GM21825 (cell line): ENCODE data around the gene BICC1.

Experiments
- ATAC-seq: cut with Tn5 transposase; IDR thresholded peaks from one replicate; pipeline ENCODE4 v1.9.1; 2021; ENCODE audit warnings: mild to moderate bottlenecking, moderate library complexity; ENCODE audit not compliant: unreplicated experiment

The BICC1 gene

DNA sequence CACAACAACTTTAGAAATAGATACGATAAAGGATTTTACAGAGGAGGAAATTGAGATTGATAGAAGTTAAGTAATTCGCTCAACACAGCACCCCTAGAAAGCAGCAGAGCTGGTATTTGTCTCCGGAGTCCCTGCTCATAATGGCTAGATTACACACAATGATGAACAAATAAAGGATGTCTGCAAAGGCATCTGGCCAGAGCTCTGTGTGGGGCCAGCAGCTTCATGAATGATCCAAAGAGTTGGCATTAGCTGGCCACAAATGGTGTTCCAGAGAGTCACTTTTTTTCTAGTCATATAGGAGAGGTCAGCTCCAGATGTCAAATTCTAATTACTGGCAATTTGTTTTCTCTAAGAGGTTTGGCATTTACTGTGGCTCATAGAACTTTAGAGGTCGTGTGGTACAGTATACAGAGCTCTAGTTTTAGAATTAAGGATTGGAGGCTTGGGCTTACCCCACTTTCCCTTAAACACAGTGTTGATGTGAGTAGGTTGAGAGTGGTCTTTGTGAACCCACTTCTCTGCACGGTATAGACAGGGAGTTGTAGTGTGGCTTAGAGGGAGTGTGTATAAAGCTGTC lies 186.2 kb downstream of the BICC1 start:
- ATAC-seq = no peak

DNA sequence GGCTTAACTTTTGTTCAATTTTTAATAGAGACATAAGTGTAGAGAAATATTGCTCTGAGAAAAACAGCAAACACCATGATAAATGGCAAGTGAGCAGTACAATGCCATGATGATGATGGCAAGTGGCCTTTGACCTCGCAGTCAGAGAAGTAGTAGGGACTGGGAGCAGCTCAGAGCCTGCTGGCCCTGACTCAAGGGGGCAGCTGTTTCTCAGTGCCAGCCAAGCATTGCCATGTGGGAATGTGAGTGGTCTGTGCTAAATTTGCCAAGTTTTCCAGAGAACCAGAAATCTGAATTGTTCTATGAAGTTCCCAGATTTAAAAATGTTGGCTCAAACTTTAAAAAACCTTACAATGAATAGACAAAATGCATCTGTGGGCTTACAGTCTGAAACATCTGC lies 187.9 kb downstream of the BICC1 start:
- no peak for ATAC-seq

DNA sequence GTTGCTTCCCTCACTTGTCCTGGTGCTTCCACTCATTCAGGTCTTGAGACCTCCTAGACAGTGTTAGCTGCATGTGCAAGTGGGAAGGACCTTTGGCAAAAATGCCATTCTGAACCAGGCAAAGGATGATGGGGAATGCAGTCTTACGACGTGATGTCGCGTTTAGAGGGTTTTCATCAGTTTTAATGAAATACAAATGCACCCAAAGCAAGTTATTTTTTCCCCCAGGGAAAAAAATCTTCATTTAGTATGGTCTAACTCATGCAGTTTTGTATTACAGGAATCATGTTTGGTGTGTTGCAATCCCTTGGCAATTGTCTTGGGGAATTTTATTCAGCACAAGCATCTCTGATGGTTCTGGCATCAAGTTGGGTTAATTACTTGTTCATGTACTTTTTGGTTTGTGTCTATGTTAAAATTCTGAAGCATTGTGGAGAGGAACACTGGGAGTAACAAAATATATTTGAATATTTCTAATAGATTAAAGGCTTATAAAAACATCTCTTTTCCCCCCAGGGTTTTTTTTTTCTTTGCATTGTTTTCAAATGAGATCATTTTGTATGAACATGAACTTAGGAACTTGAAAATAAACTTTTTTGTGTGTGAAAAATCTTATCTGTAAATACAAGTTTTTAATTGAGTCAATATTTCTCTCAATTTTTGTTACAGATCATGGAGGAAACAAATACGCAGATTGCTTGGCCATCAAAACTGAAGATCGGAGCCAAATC lies 188.9 kb downstream of the BICC1 start:
- ATAC-seq = no peak

DNA sequence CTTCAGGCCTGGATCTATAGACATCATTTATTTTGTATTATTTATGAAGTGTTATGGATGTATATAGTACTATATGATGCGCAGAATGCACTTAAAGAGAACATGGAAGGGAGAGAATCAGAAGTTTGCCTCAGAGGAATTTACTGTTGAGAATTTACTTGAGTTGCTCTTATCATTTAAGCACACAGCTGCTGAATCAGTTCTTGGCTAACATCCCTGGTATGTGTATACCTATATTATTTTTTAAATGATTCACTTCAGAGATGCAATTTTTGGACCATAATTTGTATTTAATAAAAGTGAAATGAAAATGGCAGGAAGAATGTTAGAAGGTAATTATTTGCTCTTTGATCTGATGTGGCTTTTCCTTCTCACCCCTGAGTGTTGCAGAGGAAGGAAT lies 191.6 kb downstream of the BICC1 start:
- ATAC-seq = no peak

DNA sequence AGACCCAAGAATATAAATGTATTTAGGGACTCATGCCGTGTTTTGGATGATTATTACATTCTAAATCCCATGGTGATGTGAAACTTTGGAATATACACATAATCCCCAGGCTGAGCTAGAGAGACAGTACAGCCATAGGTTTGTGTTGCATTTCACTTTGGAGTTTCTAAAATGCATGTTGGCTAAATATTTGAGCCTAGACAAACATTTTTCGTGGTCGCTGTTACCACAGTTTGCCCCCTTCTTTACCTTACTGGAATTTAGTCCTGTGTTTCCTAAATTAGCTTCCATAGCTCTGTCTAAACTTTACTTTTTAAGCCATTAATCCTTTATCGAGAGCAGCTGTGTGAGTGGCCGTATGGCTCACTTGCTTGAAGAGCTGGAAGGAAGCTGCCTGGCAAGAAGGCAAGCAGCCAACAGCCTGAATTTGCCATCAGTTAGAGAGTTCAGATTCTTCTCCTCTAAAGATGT lies 192.0 kb downstream of the BICC1 start:
- no peak for ATAC-seq

DNA sequence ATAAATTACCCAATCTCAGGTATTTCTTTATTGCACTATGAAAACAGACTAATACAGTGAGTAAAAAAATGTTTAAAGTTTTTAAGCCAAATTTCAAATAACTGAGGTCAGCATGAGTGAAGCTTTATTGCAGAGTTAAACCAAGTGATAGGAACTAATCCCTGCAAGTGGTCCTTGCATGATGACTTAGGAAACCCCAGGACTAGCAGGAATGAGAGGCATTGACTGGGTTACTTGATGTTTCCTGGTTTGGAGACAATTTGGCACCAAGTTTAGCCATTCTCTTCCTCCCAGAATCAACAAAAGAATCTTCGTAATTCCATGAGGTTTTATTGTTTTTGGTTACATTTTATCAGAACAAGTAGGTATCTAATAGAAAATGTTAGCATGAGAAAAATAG lies 194.2 kb downstream of the BICC1 start:
- no peak for ATAC-seq

DNA sequence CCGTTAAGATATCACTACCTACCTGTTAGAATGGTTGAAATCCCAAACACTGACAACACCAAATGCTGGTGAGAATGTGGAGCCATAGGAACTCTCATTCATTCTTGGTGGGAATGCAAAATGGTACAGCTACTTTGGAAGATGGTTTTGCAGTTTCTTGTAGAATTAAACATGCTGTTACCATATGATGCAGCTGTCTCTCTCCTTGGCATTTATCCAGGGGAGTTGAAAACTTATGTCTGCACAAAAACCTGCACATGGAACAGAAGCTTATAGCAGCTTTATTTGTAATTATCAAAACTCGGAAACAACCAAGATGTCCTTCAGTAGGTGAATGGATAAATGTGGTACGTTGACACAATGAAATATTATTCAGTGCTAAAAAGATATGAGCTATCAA lies 199.5 kb downstream of the BICC1 start:
- ATAC-seq = no peak

DNA sequence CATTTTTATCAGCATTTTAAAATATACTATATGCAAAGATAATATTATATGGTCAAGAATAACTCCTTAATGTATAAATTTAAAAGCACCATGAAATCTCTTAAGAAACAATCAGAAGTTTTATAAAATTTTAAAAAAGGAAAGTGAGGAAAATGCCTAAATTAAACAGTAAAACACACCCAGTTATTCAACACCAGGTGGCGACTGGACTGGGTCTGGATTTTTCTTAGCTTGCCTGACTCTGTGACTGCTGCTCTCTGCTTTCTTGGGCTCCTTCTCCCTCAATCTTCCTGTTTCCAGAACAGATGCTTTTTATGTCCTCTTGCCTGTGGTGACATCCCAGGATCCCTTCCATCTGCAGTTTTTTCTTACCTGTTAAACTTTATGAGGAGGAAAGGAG lies 200.3 kb downstream of the BICC1 start:
- ATAC-seq = no peak

DNA sequence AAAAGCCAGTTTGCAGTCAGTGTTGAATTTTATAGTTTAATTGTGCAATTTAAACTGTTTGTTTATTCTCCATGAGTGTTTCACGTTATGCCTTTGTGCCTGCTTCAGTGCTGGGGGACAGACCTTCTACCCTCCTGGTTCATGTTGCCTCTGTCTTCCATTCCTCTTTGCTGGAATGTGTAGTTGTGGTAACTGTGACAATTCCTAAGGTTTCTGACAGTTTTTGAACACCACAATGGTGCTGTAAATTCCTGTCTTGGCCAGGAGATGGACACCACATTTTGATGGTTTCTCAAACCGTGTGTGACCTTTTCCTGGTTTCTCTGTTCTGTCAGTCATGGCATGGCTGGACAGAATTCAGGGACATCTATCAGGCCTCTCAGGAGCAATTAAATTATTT lies 201.7 kb downstream of the BICC1 start:
- no peak for ATAC-seq

DNA sequence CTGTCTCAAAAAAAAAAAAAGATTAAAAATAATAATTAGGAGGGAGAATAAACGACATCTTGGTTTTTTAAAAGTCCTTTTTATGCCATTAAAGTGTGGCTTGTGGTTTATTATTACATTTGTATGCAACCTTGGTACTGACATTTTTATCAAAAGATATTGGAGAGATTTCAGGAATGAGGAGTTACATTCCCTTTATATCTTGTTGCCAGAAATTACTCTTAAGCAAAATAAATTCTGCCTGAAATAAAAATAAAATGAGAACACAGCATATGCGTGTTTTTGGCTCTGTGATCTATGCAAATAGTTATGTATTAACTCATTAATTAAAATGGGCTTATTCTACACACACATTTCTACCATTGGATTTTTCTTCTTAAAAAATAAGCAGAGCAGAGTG lies 202.4 kb downstream of the BICC1 start:
- no peak for ATAC-seq

DNA sequence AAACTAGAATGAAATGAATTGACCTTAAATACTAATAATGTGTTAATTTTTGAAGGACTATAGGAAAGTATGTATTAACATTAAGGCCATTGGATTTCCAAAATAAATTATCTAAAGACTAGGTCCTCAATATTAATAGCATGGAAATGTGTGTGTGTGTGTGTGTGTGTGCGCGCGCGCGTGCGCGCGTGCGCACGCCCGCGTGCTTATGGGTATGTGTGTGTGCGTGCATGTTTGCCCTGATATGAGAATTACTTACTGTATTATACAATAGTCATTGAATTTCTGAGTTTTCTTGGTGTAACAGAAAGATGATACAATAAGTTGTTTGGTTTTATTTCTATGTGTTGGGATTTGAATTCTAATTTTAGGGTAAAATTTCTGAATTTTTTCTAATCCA lies 205.9 kb downstream of the BICC1 start:
- ATAC-seq = no peak

DNA sequence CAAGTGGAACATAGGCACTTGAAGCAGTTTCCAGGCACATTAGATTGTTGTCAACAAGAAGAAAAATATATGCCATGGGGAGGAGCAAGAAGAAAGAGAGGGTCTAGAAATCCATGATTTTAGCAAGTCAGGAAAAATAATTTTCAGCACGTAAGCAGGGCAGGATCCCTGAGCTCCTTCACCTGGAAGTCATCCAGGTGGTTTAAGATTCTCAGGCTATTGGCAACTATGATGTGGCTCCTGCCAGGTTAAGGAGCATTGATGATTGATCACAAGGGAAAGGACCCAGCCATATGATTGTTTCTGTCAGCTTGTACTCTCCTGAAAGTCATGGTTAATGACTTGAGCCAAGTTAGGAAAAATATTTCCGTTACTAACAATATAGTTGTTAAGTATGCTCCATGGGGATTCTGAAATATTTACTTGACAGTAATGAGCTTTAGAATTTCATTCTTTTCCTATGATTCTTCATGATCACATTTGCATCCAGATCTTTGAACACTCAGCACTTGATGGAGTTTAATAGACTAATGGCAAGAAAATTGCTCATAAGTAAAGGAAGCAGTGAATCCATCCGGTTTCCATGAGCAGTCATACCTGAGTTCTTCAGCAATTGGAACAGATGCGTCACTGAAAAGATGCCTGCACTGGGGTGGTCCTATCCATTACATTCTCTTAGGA lies 209.1 kb downstream of the BICC1 start:
- no peak for ATAC-seq

DNA sequence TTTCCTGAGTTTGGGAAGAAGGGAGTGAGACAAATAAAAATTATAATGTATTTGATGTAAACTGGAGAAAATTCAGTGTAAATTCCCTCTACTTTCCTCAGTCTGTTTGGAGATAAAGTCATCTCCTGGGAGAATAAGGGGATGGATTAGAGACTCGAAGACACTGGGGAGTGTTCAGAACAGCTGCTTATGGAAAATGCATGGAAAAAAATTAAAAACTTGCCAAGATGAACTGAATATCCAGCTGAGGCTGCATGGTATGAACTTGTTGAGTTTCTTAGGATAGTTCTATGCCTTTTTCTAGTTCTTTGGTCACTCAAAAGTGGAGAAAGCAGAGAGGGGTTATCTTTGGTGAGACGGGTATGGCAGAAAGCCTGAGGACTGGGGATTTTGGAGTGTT lies 210.5 kb downstream of the BICC1 start:
- ATAC-seq = no peak

DNA sequence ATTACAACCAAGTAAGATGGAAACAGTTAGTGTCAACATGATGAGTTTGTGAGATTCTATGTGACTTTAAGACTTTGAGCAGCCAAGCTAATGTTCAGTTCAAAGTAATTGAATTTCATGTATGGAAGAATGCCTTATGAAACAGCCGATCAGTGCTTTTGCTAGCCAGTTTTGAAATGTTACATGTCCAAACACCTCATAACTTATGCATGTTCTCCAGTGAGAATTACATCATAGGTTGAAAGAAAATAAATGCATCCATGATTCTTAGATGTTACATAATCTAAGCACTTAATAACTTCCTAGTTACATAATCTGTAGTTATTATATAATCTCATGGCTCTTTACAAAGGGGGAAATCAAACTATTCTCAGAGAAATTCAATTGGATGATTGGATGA lies 211.3 kb downstream of the BICC1 start:
- no peak for ATAC-seq

DNA sequence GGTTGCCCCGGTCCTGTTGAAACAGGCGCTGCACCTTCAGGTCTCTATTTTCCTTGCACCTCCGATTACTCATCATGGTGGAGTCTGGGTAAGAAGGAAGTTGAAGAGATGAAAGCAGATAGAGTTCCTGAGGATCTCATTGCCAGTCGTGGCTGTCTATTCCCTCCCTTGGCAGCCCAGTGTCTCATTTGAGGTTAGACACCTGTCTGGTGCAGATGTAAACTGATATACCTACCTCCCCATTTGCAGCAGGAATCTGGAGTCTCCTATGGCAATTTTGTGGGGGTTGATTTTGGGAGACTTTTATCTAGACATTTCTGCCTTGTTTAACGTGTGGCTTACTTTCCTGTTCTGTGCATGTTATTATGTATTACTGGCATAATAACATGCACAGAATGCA lies 212.1 kb downstream of the BICC1 start:
- no peak for ATAC-seq

DNA sequence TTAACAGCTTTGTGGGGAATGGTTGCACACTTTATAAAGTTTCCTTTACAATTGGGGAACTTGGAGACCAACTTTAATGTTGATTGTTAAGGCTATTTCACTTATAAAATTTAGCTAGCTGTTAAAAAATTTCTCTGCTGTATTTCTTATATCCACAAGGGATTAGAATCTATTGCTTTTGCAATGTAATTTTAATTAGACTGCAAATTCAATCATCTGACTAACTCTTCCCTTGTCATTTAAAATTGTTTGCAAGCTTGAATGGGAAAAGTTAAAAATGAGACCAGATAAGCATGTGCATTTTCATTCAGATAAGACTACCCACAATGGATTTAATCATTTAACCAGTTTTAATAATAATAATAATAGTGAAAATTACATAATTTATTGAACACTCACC lies 213.2 kb downstream of the BICC1 start:
- ATAC-seq = no peak

DNA sequence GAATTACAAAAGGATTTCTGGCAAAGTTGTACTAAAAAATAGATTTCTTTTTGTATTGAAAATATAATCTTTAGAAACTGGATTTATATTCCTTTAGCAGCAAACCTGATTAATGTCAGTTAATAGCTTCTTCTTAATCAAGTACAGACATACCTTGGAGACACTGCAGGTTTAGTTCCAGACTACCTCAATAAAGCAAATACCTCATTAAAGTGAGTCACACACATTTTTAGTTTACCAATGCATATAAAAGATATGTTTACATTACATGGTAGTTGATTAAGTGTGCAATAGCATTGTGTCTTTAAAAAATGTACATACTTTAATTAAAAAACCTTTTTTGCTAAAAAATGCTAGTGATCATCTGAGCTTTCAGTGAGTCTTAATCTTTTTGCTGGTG lies 215.0 kb downstream of the BICC1 start:
- no peak for ATAC-seq

DNA sequence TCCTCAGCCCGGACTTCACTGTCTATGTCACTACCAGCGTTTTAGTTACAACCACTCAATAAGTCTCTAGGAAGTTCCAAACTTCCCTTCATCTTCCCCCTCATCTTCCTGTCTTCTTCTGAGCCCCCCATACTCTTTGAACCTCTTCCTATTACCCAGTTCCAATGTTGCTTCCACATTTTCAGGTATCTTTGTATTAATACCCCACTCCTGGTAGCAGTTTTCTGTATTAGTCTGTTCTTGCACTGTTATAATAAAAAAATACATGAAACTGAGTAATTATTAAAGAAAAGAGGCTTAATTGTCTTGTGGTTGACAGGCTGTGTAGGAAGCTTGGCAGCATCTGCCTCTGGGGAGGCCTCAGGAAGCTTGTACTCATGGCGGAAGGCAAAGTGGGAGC lies 218.6 kb downstream of the BICC1 start:
- ATAC-seq = no peak

DNA sequence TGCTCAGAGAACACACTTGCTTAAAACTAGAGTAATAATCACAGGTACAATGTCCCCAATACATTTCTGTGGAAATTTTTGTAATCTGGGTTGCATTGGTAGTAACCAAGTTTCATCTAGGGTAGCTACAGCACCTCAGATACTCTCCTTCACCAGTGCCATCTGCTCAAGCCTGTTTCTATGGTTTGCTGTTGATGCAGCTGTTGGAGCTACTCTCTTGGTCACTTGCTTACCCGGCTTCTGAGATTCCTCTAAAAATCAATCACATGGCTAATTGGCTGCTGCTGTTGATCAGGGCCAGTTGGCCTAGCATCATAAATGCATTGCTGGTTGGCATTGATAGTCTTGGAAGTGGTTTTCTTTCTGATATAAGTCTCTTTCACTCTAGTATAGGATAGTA lies 220.8 kb downstream of the BICC1 start:
- ATAC-seq = no peak

DNA sequence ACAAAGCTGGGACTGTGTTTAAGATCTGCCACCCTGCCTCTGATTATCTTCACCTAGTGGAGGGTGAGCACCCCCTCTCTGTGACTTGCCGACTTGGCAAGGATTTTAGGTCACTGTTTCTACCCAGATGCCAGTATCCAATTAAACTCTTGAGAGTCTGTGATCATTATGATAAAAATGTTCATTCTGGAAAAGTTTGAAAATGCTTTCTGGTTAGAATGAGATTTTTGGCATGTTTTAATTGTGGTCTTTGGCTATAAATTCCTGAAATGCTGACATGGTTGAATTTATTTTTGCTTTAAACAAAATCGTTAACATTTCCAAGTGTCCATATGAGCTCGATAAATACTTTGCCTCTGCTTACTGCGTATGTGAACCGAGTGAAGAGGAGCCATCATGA lies 221.4 kb downstream of the BICC1 start:
- no peak for ATAC-seq

DNA sequence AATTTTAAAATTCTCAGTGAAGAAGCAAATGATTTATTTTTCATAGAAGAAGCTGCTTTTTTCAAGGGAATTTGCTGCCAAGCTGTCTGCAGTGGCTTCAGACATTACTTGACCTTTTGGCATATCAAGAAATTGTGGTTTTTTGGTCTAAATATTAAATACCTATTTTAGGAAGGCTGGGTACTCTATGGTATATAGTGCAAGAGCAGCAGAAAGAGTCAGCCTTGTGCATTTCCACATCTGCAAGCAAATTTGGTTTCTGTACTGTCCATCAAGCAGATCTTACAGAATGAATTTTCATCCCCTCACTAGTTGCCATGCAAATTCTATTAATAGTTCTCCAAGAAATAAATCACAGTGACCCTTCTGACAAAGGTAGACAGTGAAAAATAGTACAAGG lies 222.0 kb downstream of the BICC1 start:
- no peak for ATAC-seq

DNA sequence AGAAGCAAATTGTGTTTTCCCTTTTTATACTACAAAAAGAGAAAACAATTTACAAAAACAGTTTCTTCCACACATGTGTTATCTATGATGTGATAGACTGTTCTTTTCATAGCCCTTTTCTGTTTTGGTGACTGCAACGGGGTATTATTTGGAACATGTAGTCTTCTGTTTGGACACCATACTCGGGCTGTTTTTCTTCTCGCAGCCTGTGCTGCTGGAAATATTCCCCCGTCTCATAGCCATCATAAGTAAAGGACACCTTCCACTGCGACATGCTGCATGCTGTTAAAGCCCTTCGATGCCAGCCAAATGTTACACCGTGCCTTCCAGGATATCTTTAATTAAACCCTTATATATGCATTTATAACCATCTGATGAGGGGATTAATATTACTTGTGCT lies 222.4 kb downstream of the BICC1 start:
- ATAC-seq = no peak
